ENCODE results near the gene LYRM1.

LYRM1 gene

GRCh38 chr16:20873331-20873730 lies 27.2 kb upstream of the LYRM1 start:
- DNase-seq: no peak

DNA sequence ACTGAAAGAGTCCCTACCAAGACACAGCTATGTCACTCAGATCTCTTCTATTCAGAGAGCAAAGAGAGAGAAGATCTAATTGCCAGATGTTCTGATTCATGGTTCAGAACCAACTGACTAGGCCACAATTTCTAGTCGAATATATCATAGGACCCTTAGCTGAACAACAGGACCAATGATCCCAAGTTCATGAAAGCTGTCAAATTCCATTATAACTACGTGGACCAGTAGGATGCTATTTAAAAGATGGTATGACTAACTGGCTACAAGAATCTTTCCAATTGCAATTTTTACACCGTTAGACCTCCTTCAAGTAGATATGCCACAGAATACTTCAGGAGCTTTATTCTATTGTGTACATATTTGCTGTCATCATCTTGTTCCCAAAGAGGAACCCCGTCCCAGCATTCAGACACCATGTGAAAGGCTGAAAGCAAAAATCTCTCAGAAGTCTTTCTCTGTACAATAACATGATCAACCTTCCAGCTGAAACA lies 26.4 kb upstream of the LYRM1 start:
- no peak for DNase-seq

DNA sequence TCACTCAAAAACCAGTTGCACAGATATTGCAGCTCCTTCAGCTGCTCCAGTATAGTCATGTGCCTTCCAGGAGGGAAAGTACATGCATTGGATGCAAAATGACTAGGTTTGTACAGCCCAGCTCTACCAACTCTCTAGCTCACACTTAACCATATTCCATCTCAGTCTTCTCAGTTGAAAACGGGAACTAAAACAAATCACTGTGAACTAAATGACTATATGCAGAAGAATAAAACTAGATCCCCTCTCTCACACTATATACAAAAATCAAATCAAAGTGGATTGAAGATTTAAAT lies 25.3 kb upstream of the LYRM1 start:
- no peak for DNase-seq

DNA sequence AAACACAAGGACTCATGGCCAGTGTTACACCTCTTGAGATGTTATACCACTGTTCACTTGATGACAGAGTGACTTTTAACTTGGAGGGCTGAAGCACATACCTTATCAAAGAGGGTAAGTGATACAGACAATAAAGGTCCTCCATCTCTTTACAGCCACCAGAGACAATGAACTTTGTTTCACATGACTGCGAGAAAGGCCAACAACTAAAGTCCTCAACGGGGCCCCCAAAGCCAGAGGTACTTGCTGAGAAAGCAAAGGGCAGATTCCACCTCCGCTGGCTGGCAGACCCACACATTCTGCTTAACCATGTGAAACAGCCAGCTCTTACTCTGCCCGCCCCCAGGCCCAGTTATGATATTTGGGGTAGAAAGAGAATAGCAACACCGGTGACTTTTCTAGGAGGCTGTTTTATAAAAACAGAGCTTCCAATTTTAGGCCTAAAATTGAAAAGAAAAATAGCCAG lies 21.9 kb upstream of the LYRM1 start:
- no peak for DNase-seq

DNA sequence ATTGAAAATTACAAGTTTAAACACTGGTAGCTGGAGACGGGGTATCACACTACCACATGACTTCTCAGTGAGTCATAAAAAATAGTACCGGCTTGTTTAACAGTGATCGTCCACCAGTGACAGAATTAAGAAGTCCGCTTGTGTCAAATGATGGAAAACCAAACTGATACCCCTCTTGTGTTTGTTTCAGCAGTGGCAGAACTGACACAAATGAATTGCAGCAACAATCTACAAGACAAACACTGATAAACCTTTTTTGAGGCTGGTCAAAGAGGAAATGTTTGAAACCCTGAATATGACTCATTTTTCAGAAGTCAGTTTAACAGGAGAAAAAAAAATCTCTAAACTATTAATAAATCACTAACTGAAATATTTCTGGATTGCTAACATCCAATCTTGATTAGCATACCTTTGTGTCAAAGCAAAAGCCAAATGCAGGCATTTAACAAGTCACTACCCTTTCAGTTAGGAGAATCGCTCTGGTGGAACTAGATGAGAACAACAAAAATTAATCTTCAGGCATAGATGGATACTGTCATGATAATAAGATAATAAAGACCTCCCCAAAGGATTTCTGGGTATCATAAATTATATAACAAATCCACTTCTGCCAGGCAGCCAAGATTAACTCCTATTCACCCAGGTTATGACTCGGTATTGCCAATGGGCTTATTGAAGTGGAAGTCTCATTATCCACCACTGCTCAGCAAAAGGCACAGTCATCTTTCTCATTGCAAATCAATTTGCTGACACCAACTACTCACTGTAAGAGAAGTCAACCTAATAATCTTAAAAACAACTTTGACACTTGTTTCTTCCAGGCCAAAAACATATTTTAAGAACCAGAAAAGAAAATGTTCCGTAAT lies 21.2 kb upstream of the LYRM1 start:
- DNase-seq: peak; percentile 62

DNA sequence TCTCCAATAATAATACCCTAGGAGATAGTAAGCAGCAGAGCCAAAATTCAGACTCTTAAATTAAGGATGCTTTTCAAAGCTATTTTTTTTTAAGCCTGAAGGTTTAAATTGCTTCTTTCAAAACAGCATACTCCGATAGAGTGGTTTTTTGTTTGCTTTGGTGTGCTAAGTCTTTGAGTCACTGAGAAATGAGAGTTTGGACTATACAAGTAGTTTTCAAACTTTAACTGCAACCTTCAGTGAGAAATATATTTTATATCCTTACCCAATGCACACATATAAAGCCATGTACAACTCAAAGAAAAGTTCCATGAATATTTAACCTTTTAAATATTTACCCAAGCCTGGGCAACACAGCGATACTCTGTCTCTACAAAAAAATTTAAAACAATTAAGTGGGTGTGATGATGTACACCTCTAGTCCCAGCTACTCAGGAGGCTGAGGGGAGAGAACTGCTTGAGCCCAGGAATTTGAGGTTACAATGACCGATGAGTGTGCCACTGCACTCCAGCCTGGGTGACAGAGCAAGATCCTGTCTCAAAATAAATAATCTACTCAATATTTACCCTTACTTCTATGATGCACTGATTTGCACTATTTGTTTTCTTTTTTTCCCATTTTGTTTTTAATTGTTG lies 19.6 kb upstream of the LYRM1 start:
- DNase-seq: no peak

GRCh38 chr16:20881503-20881878 lies 19.1 kb upstream of the LYRM1 start:
- DNase-seq: no peak

GRCh38 chr16:20883554-20884239 lies 16.9 kb upstream of the LYRM1 start:
- no peak for DNase-seq

GRCh38 chr16:20884240-20884556 lies 16.4 kb upstream of the LYRM1 start:
- peak; percentile 40 for DNase-seq

GRCh38 chr16:20886320-20886719 lies 14.3 kb upstream of the LYRM1 start:
- no peak for DNase-seq

DNA sequence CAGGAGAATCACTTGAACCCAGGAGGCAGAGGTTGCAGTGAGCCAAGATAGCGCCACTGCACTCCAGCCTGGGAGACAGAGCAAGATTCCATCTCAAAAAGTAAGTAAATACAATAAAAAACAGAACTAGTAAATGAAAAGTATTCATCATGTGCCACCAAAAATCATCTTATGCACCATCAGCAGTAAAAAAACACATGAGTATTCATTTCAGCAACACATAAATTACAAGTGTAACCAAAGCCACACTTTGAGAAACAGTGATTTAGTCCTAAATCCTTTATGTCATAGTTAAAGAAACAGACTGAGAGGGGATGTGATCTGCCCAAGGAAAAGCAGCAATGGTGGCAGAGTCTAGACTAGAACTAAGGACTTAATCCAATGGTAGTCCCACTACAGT lies 13.4 kb upstream of the LYRM1 start:
- DNase-seq: no peak

DNA sequence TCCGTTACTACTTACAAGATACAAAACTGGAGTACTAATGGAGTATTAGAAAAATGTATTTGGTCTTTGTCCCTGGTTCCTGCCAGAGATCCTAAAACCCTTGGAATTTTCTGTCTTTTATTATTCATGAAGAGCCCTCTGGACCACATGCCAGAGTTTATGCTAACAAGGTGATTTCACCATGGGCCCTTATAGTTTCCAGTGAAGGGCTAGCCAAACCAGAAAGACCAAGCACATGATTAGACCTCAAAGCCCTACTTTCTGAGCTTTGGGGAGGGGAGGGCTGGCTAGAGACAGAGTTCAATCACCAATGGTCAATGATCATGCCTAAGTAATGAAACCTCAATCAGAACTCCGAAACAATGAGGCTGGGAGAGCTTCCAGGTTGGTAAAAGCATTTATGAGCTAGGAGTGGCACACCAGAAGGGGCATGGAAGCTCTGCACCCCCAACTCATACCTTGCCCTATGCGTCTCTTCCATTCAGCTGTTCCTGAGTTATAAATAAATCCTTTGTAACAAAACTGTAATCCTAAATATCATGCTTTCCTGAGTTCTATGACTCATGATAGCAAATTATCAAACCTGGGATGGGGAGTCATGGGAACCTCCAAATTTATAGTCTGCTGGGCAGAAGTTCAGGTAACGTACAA lies 10.8 kb upstream of the LYRM1 start:
- DNase-seq: no peak

GRCh38 chr16:20894388-20894787 lies 6.2 kb upstream of the LYRM1 start:
- DNase-seq: no peak

DNA sequence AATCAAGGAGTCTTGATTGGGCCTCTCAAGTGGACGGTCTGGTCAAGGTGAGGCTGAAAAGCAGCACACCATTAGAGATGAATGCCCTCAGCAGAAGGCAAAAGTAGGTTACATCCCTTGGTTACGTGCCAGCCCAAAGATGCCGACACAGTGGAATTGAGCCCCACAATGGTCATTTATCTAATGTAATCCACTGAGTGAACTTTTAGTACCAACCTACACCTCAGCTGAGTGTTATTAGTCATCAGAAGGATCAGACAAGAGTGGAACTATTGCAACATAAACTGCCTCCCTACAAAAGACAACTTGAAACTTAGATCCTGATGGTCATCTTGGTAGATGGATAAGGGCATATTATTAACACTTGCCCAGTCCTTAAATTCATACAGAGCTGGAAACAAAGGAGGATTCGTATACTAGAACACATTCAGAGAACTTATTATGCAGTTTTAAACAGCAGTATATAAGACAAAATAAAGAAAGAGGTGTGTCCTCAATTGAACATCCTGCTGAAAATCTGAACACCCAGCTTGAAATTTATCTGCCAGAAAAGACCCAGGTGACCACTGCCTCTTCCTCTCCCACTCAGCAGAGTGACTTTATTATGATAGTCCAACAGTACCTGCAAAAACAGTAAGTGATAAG lies 3.2 kb upstream of the LYRM1 start:
- peak; percentile 44 for DNase-seq

- no peak for DNase-seq
These were observed 2.6 kb upstream of the LYRM1 start for GRCh38 chr16:20897922-20898321.

- DNase-seq: peak; percentile 80
These were observed 1.5 kb upstream of the LYRM1 start for GRCh38 chr16:20899071-20899470.

DNA sequence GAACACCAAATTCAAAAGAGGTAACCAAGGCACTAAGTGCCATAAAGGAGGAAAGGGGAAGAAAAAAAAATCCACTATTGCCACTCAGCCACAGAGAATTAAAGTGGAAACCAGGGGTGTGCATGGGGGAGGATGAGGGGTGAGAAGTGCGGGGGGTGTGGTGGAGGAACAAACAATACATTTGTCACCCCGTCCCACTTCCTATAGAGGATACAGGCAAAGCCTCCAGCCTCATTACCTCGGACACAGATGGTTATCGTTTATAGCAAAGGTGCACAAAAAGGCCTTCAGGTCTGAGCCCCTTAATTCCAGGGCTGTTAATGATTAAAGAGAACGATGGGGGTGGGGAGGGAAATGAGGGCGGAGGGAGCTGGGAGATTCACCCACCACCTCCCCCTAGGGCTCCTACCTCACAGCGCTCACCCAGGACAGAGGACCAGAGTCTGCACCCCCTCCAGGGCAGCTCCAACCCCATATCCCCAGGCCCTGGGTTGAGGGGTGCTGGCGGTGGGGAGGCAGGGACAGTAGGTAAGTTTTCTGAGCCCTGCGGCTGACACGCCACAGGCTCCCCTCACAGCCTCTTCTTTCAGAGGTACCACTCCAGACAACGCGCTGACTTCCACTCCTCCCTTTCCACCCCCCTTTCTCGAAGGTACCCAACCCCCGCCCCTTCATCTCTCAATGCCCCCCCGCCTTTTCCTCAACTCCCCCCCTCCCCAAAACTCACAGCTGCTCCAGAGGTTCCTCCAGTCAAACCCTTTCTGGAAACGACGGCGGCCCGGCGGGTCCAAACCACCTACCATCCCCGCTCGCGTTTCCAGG lies 883 bp upstream of the LYRM1 start:
- DNase-seq: peak; percentile 25

GRCh38 chr16:20901068-20901435 lies 481 bp downstream of the LYRM1 start:
- DNase-seq: no peak

DNA sequence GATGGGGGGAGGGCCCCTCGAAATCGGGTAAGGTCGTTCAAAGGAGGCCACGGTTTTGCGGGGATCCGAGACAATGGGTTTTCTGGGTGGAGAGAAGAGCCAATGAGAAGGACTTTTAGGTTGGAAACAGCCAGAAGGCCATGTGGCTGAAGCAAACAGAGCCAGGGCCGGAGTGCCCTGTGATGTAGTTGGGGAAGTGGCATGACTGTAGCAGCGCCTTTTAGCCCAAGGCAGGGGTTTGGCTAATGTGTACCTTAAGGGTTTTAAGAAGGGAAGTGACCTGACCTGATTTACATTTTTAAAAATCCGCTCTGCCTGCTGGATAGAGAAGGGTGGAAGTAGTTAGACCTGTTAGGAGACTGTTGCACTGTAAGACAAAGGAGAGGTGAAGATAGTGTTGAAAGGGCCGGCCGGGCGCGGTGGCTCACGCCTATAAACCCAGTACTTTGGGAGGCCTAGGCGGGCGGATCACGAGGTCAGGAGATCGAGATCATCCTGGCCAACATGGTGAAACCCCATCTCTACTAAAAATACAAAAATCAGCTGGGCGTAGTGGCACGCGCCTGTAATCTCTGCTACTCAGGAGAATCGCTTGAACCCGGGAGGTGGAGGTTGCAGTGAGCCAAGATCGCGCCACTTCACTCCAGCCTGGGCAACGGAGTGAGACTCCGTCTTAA lies 1.0 kb downstream of the LYRM1 start:
- DNase-seq: peak; percentile 57

- DNase-seq: no peak
These were observed 1.9 kb downstream of the LYRM1 start for GRCh38 chr16:20902426-20902825.

GRCh38 chr16:20903116-20903898 lies 2.7 kb downstream of the LYRM1 start:
- DNase-seq: no peak

All from EL (cell line).